Esophagus muscularis mucosa (tissue), 4 donors: ENCODE data around the gene GET3. TPM values are rescaled to one million over a fixed set of nuclear protein-coding genes. Genes with fewer than 3 reads are reported as not detected.

Experiments used
- DNase-seq: peaks from one replicate; pipeline ENCODE4 v3.0.0-alpha.2; 2017; ENCODE audit errors: extremely low spot score
- H3K27ac ChIP-seq, 4 donors: fragments of 200-600 bp; sonication (generic); replicated peaks in 1 of 4; 1 replicate in 3 of 4; 2 replicates in 1 of 4; pipeline ENCODE4 v1.5.1; 2016 to 2019; ENCODE audit warnings: mild to moderate bottlenecking in 1 of 4
- H3K27me3 ChIP-seq, 4 donors: fragments of 200-600 bp; sonication (generic); one replicate each; pipeline versions ENCODE4 v1.5.1 to v1.6.0; 2016 to 2019
- H3K36me3 ChIP-seq, 4 donors: fragments of 200-600 bp; sonication (generic); one replicate each; pipeline ENCODE4 v1.5.1; 2016 to 2019
- H3K4me1 ChIP-seq, 4 donors: fragments of 200-600 bp; sonication (generic); one replicate each; pipeline ENCODE4 v1.5.1; 2016 to 2019
- H3K4me3 ChIP-seq, 4 donors: fragments of 200-600 bp; sonication (generic); 1 replicate in 2 of 4; 2 replicates in 2 of 4; pipeline ENCODE4 v1.5.1; 2016 to 2019; ENCODE audit warnings: mild to moderate bottlenecking in 4 of 4, moderate library complexity in 1 of 4
- H3K9me3 ChIP-seq, 4 donors: fragments of 200-600 bp; sonication (generic); 1 replicate in 3 of 4; 2 replicates in 1 of 4; pipeline ENCODE4 v1.5.1; 2016 to 2019
- EP300 ChIP-seq: sonication (generic); formaldehyde crosslinking; IDR thresholded peaks from one replicate; pipeline ENCODE4 v1.6.1; 2017; ENCODE audit warnings: antibody characterized with exemption
- POLR2A ChIP-seq: fragments of 450-650 bp; IDR thresholded peaks from one replicate; pipeline ENCODE4 v1.6.1; 2017; ENCODE audit warnings: antibody characterized with exemption, moderate library complexity, mild to moderate bottlenecking, low read depth
- POLR2AphosphoS5 ChIP-seq, 2 donors: sonication (generic); formaldehyde crosslinking; IDR thresholded peaks; one replicate each; pipeline ENCODE4 v1.6.1; 2017; ENCODE audit warnings: antibody characterized with exemption in 2 of 2
- WGBS: methylation state at CpG from one replicate; pipeline ENCODE4 v1.1.5; 2018; 5-methylcytosine and 5-hydroxymethylcytosine counted together
- intact Hi-C: fragments of 100-400 bp; cut with DNase I; formaldehyde crosslinking; loops from one replicate; pipeline ENCODE4 v1.15.1; 2023
- total RNA-seq, 4 donors: library from RNA; depleted of rRNA; stranded (reverse); fragments of >200 nt; gene quantifications; one replicate each; pipeline versions ENCODE4 v1.1.0 to v1.2.1, GENCODE V29; 2016
- TF ChIP-seq, protein P1 (sequence below), 3 experiments: fragments of 200-600 bp in 2 of 3; fragments of 450-650 bp in 1 of 3; sonication (generic) in 2 of 3; IDR thresholded peaks; one replicate each; pipeline ENCODE4 v1.5.1; 2017 to 2019; ENCODE audit warnings: antibody characterized with exemption in 3 of 3, mild to moderate bottlenecking in 2 of 3, moderate library complexity in 1 of 3

The GET3 gene
- total RNA-seq, 4 donors from 2014 or later: 46.9 to 63.5 (median 51.3) TPM

DNA sequence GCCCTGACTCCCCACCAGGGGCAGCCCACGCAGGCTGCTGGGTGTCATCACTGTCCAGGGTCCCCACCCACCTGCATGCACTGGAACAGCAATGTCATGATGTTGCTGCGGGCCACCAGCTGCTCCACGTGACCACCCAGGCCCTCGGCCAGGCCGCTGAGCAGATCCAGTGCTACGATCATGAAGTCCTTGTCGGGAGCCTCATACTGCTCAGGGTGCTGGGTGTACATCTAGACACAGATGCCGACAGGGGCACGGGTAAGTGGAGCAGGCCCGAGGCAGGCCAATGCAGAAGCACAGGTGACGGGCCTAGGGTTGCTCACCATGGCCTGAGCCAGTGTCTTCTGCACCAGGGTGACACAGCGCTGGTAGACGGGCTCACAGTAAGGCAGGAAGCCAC is 32.1 kb upstream of the GET3 start:
- Histone ChIP-seq H3K27me3 (no peaks in the 10 kb centered on the region), H3K36me3 (peaks cover 91 to 100% (median 100%) of the 10 kb centered on the region in 4 donors), H3K9me3 (no peaks in the 10 kb centered on the region), H3K4me1 (no peaks in the 10 kb centered on the region), H3K4me3 (no peak overlapping the region), H3K27ac (no peak overlapping the region)
- DNase-seq: no peak
- WGBS: 92% methylated on average over 1 of the region's 13 CpGs
- no peak for TF ChIP-seq POLR2A
- TF ChIP-seq EP300: no peak
- no peak for TF ChIP-seq POLR2AphosphoS5 (IDR thresholded peaks at IDR 0.05)
- TF ChIP-seq, protein P1, sequence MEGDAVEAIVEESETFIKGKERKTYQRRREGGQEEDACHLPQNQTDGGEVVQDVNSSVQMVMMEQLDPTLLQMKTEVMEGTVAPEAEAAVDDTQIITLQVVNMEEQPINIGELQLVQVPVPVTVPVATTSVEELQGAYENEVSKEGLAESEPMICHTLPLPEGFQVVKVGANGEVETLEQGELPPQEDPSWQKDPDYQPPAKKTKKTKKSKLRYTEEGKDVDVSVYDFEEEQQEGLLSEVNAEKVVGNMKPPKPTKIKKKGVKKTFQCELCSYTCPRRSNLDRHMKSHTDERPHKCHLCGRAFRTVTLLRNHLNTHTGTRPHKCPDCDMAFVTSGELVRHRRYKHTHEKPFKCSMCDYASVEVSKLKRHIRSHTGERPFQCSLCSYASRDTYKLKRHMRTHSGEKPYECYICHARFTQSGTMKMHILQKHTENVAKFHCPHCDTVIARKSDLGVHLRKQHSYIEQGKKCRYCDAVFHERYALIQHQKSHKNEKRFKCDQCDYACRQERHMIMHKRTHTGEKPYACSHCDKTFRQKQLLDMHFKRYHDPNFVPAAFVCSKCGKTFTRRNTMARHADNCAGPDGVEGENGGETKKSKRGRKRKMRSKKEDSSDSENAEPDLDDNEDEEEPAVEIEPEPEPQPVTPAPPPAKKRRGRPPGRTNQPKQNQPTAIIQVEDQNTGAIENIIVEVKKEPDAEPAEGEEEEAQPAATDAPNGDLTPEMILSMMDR (IDR thresholded peaks at IDR 0.05): no peak
- intact Hi-C loops: no loop called here

DNA sequence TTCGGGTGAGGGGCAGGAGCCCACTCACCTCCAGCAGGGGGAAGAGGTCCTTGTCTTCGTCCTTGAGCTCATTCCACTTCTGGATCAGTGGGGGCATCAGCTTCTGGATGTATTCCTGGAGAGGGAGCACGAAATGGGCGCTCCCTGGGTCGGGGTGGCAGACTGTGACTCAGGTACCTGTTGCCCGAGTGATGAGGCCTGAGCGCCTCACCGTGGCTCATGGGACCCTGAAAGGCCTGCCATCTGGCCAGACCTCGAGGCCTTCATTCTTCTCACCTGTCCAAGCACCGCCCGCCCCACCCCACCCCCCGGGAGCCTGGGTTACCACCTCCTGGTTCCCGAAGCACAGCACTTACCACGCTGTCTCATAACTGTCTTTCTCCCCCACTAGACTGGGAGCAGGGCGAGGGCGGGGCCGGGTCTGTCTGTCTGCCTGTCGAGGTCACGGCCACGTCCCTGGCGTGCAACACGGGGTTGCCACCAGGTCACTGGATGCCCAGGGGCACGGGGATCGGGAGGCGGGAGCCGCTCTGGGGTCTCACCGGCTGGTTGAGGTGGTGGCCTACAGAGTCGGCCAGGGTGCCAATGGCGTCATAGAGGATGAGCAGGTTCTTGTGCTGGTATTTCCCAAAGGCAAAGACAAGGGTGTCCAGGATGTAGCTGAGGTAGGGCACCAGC is 31.5 kb upstream of the GET3 start:
- intact Hi-C loops: no loop called here
- TF ChIP-seq, protein P1 (IDR thresholded peaks at IDR 0.05): no peak
- TF ChIP-seq POLR2A (no peak), POLR2AphosphoS5 (IDR thresholded peaks at IDR 0.05) (no peak), EP300 (no peak)
- WGBS: 76% methylated on average over 7 of the region's 29 CpGs

DNA sequence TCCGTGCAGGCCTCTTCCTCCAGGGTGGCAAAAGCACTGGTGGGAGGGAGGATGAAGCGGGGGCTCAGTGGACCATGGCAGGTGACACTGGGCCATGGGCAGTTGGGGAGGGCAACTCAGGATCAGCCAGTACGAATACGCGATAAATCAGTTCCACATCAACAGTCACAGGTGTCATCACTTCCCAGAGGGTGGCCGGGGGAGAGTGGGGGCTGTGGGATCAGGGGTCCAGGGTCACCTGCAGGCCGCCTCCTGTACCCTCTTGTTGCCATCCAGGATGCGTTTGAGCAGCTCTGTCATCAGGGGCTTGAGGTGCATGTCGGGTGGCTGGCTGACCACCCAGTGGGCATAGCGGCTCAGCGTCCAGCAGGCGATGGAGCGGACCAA is 31.0 kb upstream of the GET3 start:
- Histone ChIP-seq H3K4me1 (no peaks in the 10 kb centered on the region), H3K9me3 (no peaks in the 10 kb centered on the region), H3K36me3 (peaks cover 91 to 100% (median 100%) of the 10 kb centered on the region in 4 donors), H3K27me3 (no peaks in the 10 kb centered on the region), H3K27ac (no peak overlapping the region), H3K4me3 (no peak overlapping the region)
- intact Hi-C loops: no loop called here
- no peak for DNase-seq
- WGBS: 90% methylated on average over 9 of the region's 13 CpGs
- TF ChIP-seq POLR2AphosphoS5 (IDR thresholded peaks at IDR 0.05) (no peak), POLR2A (no peak), EP300 (no peak)
- TF ChIP-seq, protein P1 (IDR thresholded peaks at IDR 0.05): no peak

More for the DNA sequence above, 31.5 kb upstream of the GET3 start:
- Histone ChIP-seq H3K4me3 (no peak overlapping the region), H3K36me3 (peaks cover 91 to 100% (median 100%) of the 10 kb centered on the region in 4 donors), H3K27ac (no peak overlapping the region), H3K9me3 (no peaks in the 10 kb centered on the region), H3K4me1 (no peaks in the 10 kb centered on the region), H3K27me3 (no peaks in the 10 kb centered on the region)
- no peak for DNase-seq

DNA sequence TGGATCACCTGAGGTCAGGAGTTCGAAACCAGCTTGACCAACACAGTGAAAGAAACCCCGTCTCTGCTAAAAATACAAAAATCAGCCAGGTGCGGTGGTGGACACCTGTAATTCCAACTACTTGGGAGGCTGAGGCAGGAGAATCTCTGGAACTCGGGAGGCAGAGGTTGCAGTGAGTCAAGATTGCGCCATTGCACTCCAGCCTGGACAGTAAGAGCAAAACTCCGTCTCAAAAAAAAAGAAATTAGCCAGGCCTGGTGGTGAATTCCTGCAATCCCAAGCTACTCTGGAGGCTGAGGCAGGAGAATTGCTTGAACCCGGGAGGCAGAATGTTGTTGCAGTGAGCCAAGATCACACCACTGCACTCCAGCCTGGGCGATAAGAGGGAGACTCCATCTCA is 28.7 kb upstream of the GET3 start:
- no peak for DNase-seq
- H3K4me3 ChIP-seq: no peak overlapping the region
- 93% methylated on average over 8 of the region's 8 CpGs for WGBS
- no peak for TF ChIP-seq POLR2AphosphoS5 (IDR thresholded peaks at IDR 0.05)
- no peak for TF ChIP-seq EP300
- TF ChIP-seq POLR2A: no peak
- TF ChIP-seq, protein P1 (IDR thresholded peaks at IDR 0.05): no peak
- intact Hi-C loops: no loop called here
- no peaks in the 10 kb centered on the region for H3K9me3 ChIP-seq
- no peaks in the 10 kb centered on the region for H3K27me3 ChIP-seq
- peaks cover 0 to 4% (median 2%) of the 10 kb centered on the region in 4 donors for H3K4me1 ChIP-seq
- H3K27ac ChIP-seq: no peak overlapping the region
- peaks cover 86 to 98% (median 96%) of the 10 kb centered on the region in 4 donors for H3K36me3 ChIP-seq
